HG02973 (cell line): ENCODE results near the gene GMCL1.
A peak's percentile ranks its signal among the peaks of the same experiment; 100 is the strongest.
"Not testable (repeated sequence)": the region's sequence is repeated elsewhere in the genome, so short reads cannot be mapped to it uniquely, and the experiment has no call there.

ENCODE experiments used
- ATAC-seq: cut with Tn5 transposase; IDR thresholded peaks from one replicate; pipeline ENCODE4 v1.9.1; 2021; ENCODE audit warnings: moderate library complexity; ENCODE audit not compliant: unreplicated experiment

The GMCL1 gene, protein sequence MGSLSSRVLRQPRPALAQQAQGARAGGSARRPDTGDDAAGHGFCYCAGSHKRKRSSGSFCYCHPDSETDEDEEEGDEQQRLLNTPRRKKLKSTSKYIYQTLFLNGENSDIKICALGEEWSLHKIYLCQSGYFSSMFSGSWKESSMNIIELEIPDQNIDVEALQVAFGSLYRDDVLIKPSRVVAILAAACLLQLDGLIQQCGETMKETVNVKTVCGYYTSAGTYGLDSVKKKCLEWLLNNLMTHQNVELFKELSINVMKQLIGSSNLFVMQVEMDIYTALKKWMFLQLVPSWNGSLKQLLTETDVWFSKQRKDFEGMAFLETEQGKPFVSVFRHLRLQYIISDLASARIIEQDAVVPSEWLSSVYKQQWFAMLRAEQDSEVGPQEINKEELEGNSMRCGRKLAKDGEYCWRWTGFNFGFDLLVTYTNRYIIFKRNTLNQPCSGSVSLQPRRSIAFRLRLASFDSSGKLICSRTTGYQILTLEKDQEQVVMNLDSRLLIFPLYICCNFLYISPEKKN

DNA sequence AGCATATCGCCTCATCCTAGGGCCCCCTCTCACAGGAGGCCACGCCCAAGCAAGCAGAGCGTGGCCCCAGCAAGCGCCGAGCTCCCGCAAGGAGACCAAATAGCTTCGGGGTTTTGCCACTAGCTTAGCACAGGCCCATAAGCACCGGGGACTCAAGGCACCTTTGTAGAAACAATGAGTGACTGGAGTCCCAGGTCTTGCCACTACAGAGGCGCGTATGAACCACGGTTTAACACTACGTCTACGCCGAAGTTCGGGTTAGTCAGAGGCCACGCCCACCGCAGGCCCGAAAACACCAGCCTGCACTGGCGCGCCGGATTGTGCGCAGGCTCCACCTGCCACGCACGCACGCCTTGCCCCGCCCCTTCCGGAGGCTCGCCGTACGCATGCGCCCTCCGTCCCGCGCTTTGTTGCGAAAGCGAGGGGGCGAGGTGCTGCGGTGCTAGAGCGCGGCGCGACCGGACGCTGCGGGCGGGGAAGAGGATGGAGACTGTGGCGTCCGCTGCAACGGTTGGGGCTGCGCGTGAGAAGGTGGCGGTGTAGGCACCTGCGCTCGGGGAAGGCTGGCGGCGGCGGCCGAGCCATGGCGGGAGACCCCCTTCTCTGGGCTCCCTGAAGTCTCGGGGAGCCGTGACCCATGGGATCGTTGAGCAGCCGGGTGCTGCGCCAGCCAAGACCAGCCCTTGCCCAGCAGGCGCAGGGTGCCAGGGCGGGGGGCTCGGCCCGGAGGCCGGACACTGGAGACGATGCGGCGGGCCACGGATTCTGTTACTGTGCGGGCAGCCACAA lies at the start of gene GMCL1:
GMCL1 (plus strand) TSS at position 405 of the 789 bp plus-strand sequence; CDS start at position 638, 233 bp downstream.
- peak; percentile 81 for ATAC-seq

DNA sequence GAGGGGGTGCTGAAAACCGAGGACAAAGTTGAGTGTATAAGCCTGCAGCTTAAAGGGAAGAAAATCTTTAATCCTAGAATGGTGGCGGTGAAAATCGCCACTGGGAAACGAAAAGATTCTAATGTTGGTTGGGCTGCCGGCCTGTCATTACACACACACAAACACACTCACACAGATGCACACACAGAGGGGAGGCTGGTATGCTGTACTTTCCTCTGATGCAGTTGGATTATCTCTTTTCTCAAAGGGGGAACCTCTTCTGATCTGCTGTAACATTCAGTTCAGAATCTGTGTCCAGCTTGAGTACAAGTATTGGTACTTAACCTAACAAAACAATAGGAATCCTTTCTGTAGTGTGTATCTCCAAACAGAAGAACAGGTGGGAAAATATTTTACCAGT lies 48.5 kb upstream of the GMCL1 start:
- no peak for ATAC-seq

DNA sequence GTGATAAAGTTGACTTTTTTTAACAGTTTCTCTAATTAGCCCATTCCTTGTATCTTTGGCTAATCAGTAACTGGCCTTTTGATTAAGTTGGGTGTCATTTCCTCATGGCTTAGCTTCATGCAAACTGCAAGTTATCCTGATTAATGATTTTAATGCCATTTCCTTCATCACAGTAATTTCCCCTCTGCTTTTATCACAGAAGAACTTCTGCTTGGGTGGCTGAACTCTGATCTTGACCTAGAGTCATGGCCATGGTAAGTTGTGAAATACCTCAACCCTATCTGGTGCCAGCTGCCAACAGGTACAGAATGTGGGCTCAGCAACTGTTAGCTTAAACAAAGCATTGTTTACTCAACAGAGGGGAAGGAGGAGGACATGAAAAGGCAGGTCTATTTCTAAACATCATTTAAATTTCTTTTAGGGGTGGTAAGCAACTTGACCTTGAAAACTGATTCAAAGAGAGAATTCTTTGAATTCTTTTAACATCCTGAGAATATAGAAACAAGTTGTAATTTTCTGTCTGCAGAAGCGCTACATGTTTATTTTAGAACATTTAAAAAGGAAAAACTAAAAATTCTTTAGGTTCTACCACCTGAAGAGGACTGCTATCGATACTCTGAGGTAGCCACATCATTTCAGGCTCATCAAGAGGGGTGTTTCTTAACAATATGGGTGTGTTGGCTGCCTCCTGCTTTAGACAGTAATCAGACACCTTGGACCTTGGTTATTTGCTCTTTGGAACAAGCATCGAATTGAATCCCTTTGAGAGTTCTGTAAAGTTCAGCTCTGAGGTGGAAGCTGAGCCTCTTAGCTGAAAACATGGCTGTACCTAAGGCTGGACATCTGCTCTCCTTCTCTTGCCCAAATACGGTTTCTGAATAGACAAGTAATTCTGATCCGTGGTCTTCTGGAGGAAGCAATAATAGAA lies 47.9 kb upstream of the GMCL1 start:
- ATAC-seq, result no peak

DNA sequence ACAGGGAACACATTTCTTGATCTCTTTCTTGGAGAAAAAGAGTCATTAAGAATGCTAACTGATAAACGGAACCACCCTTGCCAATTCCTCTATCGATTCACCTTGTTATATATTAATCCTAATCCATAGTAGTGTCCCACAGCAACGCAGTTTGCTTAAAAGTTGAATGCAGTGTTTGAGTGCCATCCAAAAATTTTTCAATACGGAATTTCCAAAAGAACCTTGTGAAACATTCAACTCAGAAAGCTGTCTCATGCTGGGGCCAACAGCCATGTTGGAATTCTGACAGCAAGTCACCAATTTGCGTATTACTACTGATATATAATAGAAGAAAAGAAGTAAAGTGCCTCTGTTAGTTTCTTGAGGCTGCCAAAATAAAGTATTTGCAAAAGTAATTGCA lies 45.2 kb upstream of the GMCL1 start:
- ATAC-seq, result no peak

DNA sequence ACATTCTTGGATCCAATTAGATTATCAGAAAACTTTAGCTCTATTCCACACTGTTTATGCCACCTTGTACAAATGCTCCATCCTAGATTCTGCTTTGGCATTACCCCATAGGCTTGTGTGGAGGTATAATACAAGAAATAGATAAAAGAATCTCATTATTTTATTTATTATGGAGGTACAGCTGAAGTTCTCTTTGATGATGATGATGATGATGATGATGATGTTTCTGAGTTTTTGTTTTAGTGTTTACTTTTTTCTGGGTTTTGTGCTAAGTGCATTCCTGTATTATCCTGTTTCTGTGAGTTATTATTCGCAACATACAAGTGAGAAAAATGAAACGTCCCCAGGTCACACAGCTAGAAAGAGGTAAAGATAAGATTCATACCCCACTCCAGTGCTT lies 44.1 kb upstream of the GMCL1 start:
- no peak for ATAC-seq

DNA sequence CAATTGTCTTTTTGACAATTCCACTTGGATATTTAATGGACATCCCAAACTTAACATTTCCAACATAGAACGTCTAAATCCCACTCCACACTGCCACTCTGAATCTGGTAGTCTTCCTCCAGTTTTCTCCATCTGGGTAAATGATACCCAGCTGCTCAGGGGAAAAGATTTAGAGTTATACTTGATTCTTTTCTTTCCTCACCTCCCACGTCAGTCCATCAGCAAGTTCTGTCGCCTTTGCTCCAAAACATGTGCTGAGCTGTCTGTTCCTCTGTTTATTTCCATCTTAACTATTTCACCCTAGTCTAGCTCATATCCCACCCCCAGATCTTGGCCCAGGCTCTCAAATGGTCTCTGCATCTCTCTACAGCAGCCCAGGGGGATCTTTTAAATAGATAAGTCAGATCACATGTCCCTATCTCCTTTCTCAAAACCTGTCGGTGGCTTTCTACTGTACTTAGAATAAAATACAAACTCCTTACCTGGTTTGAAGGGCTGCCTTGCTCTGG lies 43.4 kb upstream of the GMCL1 start:
- ATAC-seq, result no peak

DNA sequence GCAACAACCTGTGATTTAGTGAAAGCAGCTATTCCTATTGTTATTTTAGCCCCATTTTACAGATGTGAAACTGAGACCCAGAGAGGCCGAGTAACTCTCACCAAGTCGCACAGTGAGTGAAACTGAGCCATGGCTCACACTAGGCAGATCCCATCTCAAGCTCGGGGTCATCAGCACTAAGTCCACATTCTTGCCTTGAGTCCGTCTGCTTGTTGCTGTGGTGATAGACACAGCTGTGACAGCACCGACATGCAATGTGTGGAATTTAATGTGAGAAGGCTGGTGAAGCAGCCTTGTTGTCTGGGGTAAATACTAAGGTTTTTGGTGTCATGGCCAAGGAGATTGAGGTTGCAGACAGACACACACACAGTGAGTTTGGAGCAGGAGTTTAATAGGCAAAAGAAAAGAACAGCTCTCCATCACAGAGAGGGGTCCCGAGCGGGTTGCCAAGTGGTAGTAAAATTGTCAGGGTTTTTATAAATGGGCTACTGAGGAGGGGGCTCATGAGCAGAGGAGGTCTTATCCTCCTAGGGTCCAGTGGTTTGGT lies 40.2 kb upstream of the GMCL1 start:
- peak; percentile 51 for ATAC-seq

DNA sequence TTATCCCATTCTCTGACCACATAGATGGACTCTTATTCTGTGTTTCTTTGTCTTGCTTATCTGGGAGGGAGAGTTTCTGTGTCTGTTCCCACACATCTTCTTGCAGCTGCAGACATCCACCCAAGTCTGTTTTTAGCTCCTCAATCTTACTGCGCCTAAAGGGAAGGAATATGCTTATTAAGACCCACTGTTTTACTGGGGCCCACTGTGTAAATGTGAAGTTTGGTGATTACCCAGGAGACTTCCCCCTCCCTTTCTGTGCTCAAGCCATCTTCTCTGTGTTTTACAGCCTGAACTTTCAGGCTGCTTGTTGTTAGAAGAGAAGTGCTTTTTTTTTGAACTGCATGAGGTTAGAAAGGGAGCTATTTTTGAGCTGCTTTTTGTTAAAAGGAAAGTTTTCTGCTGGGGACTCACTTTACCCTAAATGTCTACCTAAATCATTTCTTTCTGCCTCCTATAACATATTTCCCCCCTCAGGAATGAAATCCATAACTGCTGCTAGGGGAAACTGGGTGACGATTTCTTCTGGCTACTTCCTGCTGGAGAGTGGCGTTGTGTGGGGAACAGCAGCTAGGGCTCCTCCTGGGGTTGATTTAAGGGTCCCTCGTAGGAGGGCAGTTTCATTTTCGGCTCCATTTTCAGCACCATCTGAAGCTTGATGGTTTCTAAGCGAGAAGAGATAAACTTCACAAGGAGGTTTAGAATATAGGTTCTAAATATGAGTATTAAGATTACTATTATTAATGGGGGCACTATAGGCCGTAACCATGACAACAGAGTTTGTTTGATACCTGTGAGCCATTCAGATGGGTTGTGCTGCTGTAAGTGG lies 39.5 kb upstream of the GMCL1 start:
- peak; percentile 51 for ATAC-seq

DNA sequence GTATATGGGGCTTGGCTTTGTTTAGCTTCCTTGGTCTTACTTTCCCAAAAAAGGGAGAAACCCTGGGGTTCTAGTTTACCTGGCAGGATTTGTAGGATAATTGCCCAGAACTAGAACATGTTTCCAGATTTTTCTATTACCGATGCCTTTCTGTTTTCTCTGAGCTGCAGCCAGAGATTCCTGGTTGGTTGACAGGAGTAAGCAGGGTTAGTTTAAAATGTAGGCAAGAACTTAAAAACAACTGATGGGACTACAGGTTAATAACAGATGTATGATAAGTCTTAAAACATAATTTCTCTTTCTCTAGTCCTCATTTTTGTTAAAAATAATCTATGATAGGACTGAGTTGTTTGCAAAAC lies 38.9 kb upstream of the GMCL1 start:
- no peak for ATAC-seq

DNA sequence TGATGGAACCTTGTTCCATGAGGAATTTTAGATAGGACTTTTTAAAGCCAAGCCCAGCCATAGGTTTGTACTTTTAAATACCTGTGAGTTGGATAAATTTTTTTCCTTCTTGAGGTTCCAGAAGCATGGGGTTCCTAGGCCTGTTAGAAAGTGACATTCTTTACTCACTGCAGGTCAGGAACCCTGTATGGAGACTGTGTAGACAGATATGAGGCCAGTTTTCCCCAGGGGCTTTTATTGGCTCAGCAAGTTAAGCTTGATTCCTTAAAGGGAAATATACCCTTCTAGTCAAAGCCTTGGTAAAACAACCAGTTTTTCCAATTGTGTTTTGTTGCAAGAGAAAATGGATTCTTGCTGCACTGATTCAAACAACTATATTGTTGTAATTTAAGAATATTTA lies 38.4 kb upstream of the GMCL1 start:
- ATAC-seq, result no peak

DNA sequence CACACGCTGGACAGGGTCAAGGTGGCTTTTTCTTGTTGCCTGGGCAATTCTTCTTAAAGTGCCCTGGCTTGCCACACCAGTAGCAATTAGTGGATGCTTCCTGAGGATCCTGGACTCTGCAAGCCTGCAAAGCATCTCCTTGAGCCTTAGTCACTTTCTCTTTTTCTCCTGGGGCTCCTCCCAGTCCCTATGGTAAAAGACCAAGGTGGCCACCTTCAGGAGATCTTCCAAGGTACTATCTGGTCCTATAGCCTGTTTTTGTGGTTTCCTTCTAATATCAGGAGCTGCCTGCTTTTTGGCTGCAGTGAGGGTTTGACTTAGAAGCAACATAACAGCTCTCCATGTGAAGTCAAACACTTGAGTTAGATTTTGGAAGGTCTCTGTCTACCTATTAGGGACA lies 33.3 kb upstream of the GMCL1 start:
- ATAC-seq, result no peak

DNA sequence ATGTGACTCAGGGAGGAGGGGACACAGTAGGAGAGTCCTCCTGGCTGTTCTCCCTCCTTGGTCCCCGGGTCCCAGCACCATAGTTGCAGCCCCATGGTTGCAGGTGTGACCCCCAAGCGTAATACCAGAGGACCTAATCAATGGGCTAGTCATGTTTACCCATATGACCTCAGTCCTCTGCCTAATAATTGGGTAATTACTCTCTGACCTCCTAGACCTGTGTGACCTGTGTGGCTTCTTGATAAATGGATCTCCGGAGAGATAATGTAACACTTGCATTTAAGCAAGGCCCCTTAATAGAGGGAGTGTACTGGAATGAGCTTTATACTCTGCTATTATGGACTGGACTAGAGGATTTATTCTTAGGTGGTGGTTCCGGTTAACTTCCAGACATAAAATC lies 32.2 kb upstream of the GMCL1 start:
- no peak for ATAC-seq

DNA sequence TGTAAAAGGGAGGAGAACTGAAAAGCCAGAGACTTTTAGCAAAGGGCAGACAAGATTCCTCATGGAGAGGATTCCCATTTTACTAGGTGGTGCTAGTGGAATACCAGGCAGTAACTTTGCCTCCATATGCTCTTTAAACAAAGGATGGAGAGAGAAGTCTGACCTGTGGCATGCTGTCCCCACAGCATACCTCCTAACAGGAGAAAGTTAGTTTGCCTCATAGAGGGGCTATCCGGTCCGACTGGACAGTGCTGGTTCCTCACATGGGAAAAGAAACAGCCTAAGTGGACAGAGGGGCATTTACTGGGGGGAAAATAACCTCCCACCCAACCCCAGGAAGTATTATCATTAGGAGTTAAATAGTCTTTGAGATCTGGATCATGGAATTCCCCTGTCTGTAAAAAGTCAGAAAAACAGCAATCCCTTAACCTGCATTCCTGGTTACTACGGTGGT lies 31.6 kb upstream of the GMCL1 start:
- no peak for ATAC-seq

DNA sequence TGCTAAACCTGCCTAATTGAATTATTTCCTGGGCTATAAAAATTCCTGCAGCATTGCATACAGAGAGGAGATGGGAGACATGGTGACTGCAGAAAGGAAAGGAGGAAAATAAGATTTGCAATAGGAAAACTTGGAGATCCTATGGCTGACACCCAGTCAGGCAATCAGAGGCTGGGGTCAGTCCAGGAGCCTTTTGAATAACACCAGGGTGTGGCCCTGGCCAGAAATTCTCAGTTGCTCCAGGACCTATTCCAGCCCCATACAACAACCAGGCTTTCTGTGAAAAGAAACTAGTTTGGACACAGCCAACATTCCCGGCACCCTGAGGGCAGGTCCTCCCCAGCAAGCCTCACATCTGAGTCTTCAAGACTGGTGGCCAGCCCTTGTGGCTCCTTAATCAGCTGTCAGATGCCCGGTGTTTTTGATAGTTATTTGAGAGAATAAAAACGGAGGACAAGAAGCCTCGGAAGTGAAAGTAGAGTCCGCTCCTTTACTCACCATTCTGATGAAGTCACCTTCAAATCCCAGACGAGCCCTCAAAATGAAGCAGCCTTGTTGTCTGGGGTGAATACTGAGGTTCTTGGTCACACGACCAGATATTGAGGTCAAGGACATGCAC lies 31.1 kb upstream of the GMCL1 start:
- ATAC-seq, result no peak

DNA sequence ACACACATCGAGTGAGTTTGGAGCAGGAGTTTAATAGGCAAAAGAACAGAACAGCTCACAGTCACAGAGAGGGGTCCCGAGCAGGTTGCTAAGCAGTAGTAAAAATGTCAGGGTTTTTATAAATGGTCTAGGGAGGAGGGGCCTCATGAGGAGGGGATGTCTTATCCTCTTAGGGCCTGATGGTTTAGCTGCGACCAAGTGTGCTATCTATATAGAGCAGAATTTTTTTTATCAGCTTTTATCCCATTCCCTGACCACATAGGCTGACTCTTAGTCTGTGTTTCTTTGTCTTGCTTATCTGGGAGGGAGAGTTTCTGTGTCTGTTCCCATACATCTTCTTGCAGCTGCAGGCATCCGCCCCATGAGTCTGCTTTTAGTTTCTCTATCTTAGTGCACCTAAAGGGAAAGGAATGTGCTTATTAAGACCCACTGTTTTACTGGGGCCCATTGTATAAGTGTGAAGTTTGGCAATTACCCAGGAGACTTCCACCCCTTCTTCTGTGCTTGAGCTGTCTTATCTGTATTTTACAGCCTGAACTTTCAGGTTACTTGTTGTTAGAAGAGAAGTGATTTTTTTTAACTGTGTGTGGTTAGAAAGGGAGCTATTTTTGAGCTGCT lies 30.4 kb upstream of the GMCL1 start:
- no peak for ATAC-seq

DNA sequence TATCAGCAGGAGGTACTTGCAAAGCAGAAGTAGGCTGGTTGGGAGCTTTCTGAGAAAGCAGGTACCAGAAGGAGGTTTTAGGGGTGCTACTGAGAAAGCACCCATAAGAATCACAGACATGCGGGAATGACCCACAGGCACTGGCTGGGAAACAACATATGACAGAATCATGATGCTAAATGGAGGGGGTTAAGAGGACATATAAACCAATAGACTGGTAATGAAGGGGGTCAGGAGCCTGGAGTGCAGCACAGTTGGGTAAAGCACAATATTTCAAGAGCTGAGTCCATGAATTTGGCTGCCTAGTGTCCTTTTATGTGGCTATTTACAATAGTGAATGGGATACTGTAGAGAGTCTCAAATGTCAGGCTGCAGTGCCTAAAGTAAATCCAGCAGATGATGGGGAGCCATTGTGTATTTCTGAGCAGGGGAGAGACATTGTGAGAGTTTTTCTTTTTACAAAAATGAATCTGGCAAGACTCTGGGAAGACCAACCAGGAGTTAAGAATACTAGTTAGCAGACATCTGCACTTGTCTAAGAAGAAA lies 27.6 kb upstream of the GMCL1 start:
- ATAC-seq, result no peak

DNA sequence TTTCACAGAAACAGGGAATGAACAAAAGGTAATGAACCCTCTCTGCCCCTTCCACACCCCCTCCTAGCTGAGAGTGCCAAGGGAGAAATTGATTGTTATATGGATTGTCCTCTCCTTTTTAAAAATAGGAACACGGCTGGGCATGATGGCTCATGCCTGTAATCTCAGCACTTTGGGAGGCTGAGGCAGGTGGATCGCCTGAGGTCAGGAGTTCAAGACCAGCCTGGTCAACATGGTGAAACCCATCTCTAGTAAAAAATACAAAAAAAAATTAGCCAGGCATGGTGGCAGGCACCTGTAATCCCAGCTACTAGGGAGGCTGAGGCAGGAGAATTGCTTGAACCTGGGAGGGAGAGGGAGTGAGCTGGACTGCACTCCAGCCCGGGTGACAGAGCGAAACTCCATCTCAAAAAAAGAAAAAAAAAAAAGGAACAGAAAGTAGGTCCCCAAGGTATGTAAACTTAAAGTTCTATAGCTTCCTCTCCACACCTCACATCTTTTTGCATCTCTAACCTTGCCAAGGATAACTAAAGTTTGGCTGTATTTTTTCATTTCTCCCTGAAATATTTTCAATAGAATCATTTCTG lies 26.6 kb upstream of the GMCL1 start:
- ATAC-seq, result not testable (repeated sequence)

DNA sequence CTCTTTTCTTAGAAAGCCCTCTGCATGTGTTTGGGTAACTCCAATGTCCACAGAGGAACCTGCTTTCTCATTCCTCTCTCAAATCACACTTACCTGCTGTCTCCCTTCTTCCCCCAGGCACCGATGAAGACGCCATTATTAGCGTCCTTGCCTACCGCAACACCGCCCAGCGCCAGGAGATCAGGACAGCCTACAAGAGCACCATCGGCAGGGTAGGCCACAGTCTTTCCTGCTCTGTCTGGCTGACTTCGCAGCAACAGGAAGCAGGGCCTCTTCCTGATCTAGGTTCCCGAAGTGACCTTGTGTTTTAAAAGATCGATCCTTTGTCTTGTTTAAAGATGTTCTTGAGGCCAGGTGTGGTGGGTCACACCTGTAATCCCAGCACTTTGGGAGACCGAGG lies 25.0 kb upstream of the GMCL1 start:
- no peak for ATAC-seq
